Immature natural killer cell (primary cell): Measurements from ENCODE around the gene SSR3. TPM values are rescaled to one million over a fixed set of nuclear protein-coding genes. Genes with fewer than 3 reads are reported as not detected.
"Not testable (repeated sequence)": the region's sequence is repeated elsewhere in the genome, so short reads cannot be mapped to it uniquely, and the experiment has no call there.

ENCODE experiments used
- DNase-seq, 3 donors: peaks; one replicate each; pipeline ENCODE4 v3.0.0; 2022; ENCODE audit warnings: mixed read lengths in 1 of 3
- H3K27ac Mint-ChIP-seq, 6 donors: one replicate each; pipeline ENCODE4 v1.8.0; 2020; ENCODE audit warnings: mixed read lengths in 6 of 6, mild to moderate bottlenecking in 5 of 6, inconsistent platforms in 4 of 6, moderate library complexity in 3 of 6
- H3K27me3 Mint-ChIP-seq, 3 donors: one replicate each; pipeline ENCODE4 v1.8.0; 2020 to 2021; ENCODE audit warnings: low read depth in 3 of 3, mild to moderate bottlenecking in 3 of 3, mixed read lengths in 3 of 3, moderate library complexity in 3 of 3, inconsistent platforms in 1 of 3
- H3K36me3 Mint-ChIP-seq, 3 donors: one replicate each; pipeline ENCODE4 v1.8.0; 2020; ENCODE audit warnings: mixed read lengths in 3 of 3, inconsistent platforms in 2 of 3, mild to moderate bottlenecking in 2 of 3
- H3K4me1 Mint-ChIP-seq, 2 donors: one replicate each; pipeline ENCODE4 v1.8.0; 2020; ENCODE audit warnings: inconsistent platforms in 2 of 2, mild to moderate bottlenecking in 2 of 2, mixed read lengths in 2 of 2, moderate library complexity in 1 of 2
- H3K4me3 Mint-ChIP-seq, 5 donors: one replicate each; pipeline ENCODE4 v1.8.0; 2020; ENCODE audit warnings: mild to moderate bottlenecking in 5 of 5, mixed read lengths in 5 of 5, inconsistent platforms in 3 of 5, moderate library complexity in 3 of 5
- H3K9me3 Mint-ChIP-seq, 6 donors: one replicate each; pipeline ENCODE4 v1.8.0; 2020; ENCODE audit warnings: mild to moderate bottlenecking in 6 of 6, mixed read lengths in 6 of 6, inconsistent platforms in 4 of 6, moderate library complexity in 3 of 6
- polyA plus RNA-seq, 3 donors: library from polyadenylated mRNA; unstranded; fragments of 300-500 nt; fragmentation: Illumina TruSeq; gene quantifications; one replicate each; pipeline ENCODE4 v1.2.3, GENCODE V29; 2021

Gene SSR3
- 100 to 1,000 TPM in 1 of 3 donors, 10 to 100 TPM in 2; 83.8 to 121 (median 93.9) TPM for polyA plus RNA-seq

GRCh38 chr3:156554842-156555687 is at the start of gene SSR3:
Gene SSR3 (minus strand): TSS chr3:156555117. CDS start chr3:156555089, 28 bp downstream.
- peaks cover 6 to 11% (median 10%) of the 10 kb centered on the region in 3 donors for H3K27me3 Mint-ChIP-seq
- H3K9me3 Mint-ChIP-seq = no peaks in the 10 kb centered on the region
- H3K27ac Mint-ChIP-seq = peak within 1 kb of the TSS; percentile 78 to 96 (median 92)
- H3K36me3 Mint-ChIP-seq = peaks cover 4 to 23% (median 7%) of the 10 kb centered on the region in 3 donors
- peak within 1 kb of the TSS; percentile 93 to 98 (median 95) for H3K4me3 Mint-ChIP-seq
- DNase-seq = peak; percentile 98
- peaks cover 36 to 60% of the 10 kb centered on the region in 2 donors for H3K4me1 Mint-ChIP-seq

- H3K4me1 Mint-ChIP-seq = peaks cover 9 to 15% of the 10 kb centered on the region in 2 donors
- peaks cover 3 to 9% (median 7%) of the 10 kb centered on the region in 3 donors for H3K27me3 Mint-ChIP-seq
- no peaks in the 10 kb centered on the region for H3K36me3 Mint-ChIP-seq
- H3K27ac Mint-ChIP-seq = no peak overlapping the region
- no peak for DNase-seq
- no peaks in the 10 kb centered on the region for H3K9me3 Mint-ChIP-seq
- H3K4me3 Mint-ChIP-seq = no peak overlapping the region
Observed at GRCh38 chr3:156604064-156604641, 49.2 kb upstream of the SSR3 start.

DNA sequence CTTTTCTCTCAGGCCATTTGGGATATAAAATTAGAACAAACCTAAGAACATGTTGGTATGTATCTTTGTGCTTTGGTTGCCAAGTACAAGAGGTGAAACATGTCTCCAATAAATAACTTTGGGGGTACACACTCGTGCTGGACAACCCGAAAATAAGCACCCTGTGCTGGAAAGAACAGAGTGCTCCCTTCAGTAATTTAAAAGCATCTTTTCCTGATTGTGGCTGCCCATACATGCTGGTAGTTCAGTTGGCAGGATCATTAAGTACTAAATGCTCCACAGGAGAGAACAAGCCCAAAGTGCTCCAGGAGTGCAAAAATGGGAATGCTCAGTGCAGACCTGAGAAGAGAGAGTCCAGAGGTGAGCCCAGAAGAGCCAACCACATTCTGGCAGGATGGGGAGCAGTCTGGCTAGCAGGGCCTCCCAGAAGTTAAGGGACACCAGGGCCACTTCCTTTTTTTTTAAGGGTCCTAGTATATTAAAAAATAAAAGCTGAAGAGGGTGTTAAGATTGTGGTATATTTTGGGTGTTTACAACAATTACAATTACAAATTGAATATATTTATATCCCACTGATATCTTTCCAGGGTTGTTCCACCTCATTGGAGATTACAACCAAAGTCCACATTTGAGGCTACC is 48.6 kb upstream of the SSR3 start:
- Mint-ChIP-seq H3K4me1 (peaks cover 10 to 15% of the 10 kb centered on the region in 2 donors), H3K27me3 (peaks cover 3 to 9% (median 7%) of the 10 kb centered on the region in 3 donors), H3K4me3 (no peak overlapping the region), H3K36me3 (no peaks in the 10 kb centered on the region), H3K27ac (no peak overlapping the region), H3K9me3 (no peaks in the 10 kb centered on the region)
- DNase-seq = no peak

DNA sequence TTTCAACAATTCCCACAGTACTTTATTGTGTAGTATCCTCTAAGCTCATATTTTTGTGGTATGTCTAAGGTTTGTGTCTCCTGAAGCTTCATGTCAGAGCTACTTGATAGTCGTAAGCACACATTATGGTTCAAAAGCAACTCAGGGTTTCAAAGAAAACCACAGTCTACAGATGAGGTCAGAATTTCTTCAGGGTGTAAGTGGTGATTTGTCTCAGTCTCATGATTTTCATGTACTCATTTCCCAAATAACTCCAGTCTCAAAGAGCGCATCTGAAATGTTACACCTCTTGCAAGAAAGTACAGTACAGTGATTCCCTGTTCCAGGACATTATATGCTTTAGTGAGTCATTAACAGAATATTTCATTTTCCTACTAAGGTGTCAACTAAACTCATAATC is 47.5 kb upstream of the SSR3 start:
- H3K4me1 Mint-ChIP-seq = peaks cover 10 to 15% of the 10 kb centered on the region in 2 donors
- no peak overlapping the region for H3K27ac Mint-ChIP-seq
- H3K4me3 Mint-ChIP-seq = no peak overlapping the region
- H3K27me3 Mint-ChIP-seq = peaks cover 2 to 10% (median 3%) of the 10 kb centered on the region in 3 donors
- no peaks in the 10 kb centered on the region for H3K9me3 Mint-ChIP-seq
- DNase-seq = no peak
- no peaks in the 10 kb centered on the region for H3K36me3 Mint-ChIP-seq

DNA sequence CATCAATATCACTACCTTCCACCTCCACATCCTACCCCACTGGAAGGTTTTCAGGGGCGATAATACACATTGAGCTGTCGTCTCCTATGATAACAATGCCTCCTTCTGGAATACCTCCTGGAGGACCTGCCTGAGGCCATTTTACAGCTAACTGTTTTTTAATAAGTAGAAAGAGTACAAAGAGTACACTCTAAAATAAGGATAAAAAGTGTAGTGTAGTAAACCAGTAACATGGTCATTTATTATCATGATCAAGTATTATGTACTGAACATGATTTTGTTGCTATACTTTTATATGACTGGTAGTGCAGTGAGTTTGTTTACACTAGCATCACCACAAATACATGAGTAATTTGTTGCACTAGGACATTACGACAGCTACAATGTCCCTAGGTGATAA is 46.6 kb upstream of the SSR3 start:
- Mint-ChIP-seq H3K4me3 (no peak overlapping the region), H3K36me3 (no peaks in the 10 kb centered on the region)

DNA sequence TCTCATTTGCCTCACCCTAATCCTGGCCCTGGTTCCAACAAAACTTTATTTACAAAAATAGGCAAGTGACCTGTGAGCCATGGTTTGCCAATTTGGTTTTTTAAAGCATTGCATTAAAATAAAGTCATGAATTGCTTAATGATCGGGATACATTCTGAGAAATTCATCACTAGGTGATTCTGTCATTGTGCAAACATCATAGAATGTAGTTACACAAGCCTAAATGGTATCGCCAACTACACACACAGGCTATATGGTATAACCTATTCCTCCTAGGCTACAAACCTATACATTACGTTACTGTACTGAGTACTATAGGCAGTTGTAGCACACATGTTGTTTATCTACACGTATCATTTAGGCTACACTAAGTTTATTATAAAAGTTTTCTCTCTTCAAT is 45.9 kb upstream of the SSR3 start:
- no peak for DNase-seq
- Mint-ChIP-seq H3K27ac (no peak overlapping the region), H3K4me1 (peaks cover 1 to 9% of the 10 kb centered on the region in 2 donors), H3K9me3 (no peaks in the 10 kb centered on the region), H3K36me3 (no peaks in the 10 kb centered on the region), H3K4me3 (no peak overlapping the region), H3K27me3 (peaks cover 0 to 5% (median 1%) of the 10 kb centered on the region in 3 donors)

More for the DNA sequence above, 46.6 kb upstream of the SSR3 start:
- Mint-ChIP-seq H3K27me3 (peaks cover 2 to 8% (median 3%) of the 10 kb centered on the region in 3 donors), H3K9me3 (no peaks in the 10 kb centered on the region), H3K4me1 (peaks cover 8 to 10% of the 10 kb centered on the region in 2 donors), H3K27ac (no peak overlapping the region)
- no peak for DNase-seq

- Mint-ChIP-seq H3K4me3 (no peak overlapping the region), H3K27me3 (peaks cover 2 to 3% (median 2%) of the 10 kb centered on the region in 3 donors), H3K27ac (no peak overlapping the region), H3K9me3 (no peaks in the 10 kb centered on the region), H3K36me3 (no peaks in the 10 kb centered on the region), H3K4me1 (peaks cover 0 to 6% of the 10 kb centered on the region in 2 donors)
- DNase-seq = no peak
Observed at GRCh38 chr3:156599089-156599874, 44.4 kb upstream of the SSR3 start.

GRCh38 chr3:156598413-156598812 is 43.5 kb upstream of the SSR3 start:
- H3K36me3 Mint-ChIP-seq = no peaks in the 10 kb centered on the region
- H3K4me3 Mint-ChIP-seq = no peak overlapping the region
- no peaks in the 10 kb centered on the region for H3K9me3 Mint-ChIP-seq
- H3K27ac Mint-ChIP-seq = no peak overlapping the region
- H3K4me1 Mint-ChIP-seq = peaks cover 0 to 6% of the 10 kb centered on the region in 2 donors
- DNase-seq = no peak
- peaks cover 2 to 3% (median 2%) of the 10 kb centered on the region in 3 donors for H3K27me3 Mint-ChIP-seq

DNA sequence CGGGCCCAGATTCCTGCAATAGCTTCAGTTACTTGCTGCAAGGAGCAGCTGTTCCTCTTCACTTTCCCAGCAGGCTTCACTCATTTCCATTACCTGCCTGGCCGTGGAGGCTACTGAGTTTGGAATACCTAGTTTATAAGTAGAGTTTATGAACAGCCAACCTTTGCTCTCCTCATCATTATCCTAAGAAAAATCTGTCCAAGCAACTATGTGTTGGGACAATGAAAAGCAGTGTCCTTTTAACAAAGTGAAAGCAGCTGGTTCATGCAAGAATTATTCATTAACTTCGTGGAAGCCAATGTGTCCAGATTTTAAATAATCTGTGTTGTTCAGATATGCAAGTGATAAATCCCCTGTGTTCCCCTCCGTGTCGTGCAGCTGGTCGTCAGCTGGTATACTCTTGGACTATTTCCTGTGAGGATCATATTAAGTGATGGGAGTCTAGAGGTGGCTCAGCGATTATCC is 39.3 kb upstream of the SSR3 start:
- H3K9me3 Mint-ChIP-seq = peaks cover 0 to 4% (median 0%) of the 10 kb centered on the region in 6 donors

DNA sequence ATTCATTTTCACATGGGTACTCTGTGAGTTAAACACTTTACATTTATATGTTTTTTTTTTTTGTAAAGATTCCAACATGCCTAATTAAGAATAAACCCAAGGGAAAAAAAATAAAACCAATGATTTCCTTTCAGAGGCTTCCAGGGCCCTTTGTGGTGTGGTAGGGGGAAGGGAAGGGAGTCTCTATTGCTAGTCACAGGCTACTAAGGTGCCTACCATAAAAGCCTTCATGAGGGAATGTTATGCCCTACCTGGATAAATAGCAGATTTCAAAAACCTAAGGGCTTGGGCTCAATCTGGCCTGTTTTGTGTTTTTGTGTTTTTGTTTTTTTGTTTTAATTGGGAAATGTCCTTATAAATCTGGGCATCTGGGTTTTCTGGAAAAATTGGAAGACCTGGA is 38.9 kb upstream of the SSR3 start:
- H3K4me1 Mint-ChIP-seq = no peaks in the 10 kb centered on the region
- H3K4me3 Mint-ChIP-seq = no peak overlapping the region
- no peak overlapping the region for H3K27ac Mint-ChIP-seq
- no peak for DNase-seq
- H3K27me3 Mint-ChIP-seq = peaks cover 3 to 8% (median 4%) of the 10 kb centered on the region in 3 donors
- H3K9me3 Mint-ChIP-seq = peaks cover 0 to 4% (median 0%) of the 10 kb centered on the region in 6 donors
- no peaks in the 10 kb centered on the region for H3K36me3 Mint-ChIP-seq

More for the DNA sequence above, 39.3 kb upstream of the SSR3 start:
- Mint-ChIP-seq H3K27me3 (peaks cover 2 to 8% (median 4%) of the 10 kb centered on the region in 3 donors), H3K27ac (no peak overlapping the region), H3K4me1 (peaks cover 0 to 2% of the 10 kb centered on the region in 2 donors), H3K36me3 (no peaks in the 10 kb centered on the region), H3K4me3 (no peak overlapping the region)
- DNase-seq = no peak

- not testable (repeated sequence) for H3K36me3 Mint-ChIP-seq, H3K27me3 Mint-ChIP-seq, H3K4me3 Mint-ChIP-seq, H3K4me1 Mint-ChIP-seq, H3K9me3 Mint-ChIP-seq, H3K27ac Mint-ChIP-seq, DNase-seq
Observed at GRCh38 chr3:156589806-156590205, 34.9 kb upstream of the SSR3 start.

- no peak overlapping the region for H3K4me3 Mint-ChIP-seq
- H3K9me3 Mint-ChIP-seq = peaks cover 0 to 4% (median 0%) of the 10 kb centered on the region in 6 donors
- H3K27ac Mint-ChIP-seq = no peak overlapping the region
- peaks cover 0 to 3% (median 0%) of the 10 kb centered on the region in 3 donors for H3K36me3 Mint-ChIP-seq
- peaks cover 1 to 9% (median 4%) of the 10 kb centered on the region in 3 donors for H3K27me3 Mint-ChIP-seq
- no peaks in the 10 kb centered on the region for H3K4me1 Mint-ChIP-seq
- DNase-seq = no peak
Observed at GRCh38 chr3:156587760-156588069, 32.8 kb upstream of the SSR3 start.
